Measurements from ENCODE around the gene TACR3. TPM values are rescaled to one million over a fixed set of nuclear protein-coding genes. Genes with fewer than 3 reads are reported as not detected.

TACR3 gene
- total RNA-seq, 2 experiments from 2014 or later, result not detected

- Histone ChIP-seq H3K4me1 (ENCODE audit: insufficient read depth, low read length, poor library complexity, severe bottlenecking) (no peaks in the 10 kb centered on the region), H2AFZ (ENCODE audit: low read length) (no peak overlapping the region), H3K79me2 (ENCODE audit: insufficient read depth, low read depth, low read length) (no peaks in the 10 kb centered on the region), H3K4me3 (ENCODE audit: low read depth, low read length, poor library complexity, severe bottlenecking) (no peak overlapping the region), H3K9me2 (ENCODE audit: insufficient read depth, low read length) (no peaks in the 10 kb centered on the region), H3K4me2 (ENCODE audit: low read length) (no peak overlapping the region), H3K27ac (ENCODE audit: low read depth, low read length, poor library complexity, severe bottlenecking) (no peak overlapping the region), H3K36me3 (ENCODE audit: insufficient read depth, low read length) (no peaks in the 10 kb centered on the region), H4K20me1 (ENCODE audit: insufficient read depth, low read length) (no peaks in the 10 kb centered on the region), H3K9me3 (ENCODE audit: low read length) (no peaks in the 10 kb centered on the region)
- no TSS peak for BruUV-seq (replicated peaks)
- ChIA-PET POLR2A (interaction anchor here (0.6 to 2.2 kb wide), 2 partner anchors 9 to 1638 kb away, joined by 3 to 8 read pairs; no protein-coding TSS in a partner anchor), CTCF (ENCODE audit: unreplicated experiment) (no interaction called here)
- TF ChIP-seq CTCF (conservative IDR thresholded peaks at IDR 0.05; ENCODE audit: low read length) (no peak), EZH2phosphoT487 (IDR thresholded peaks at IDR 0.05; ENCODE audit: borderline replicate concordance, low read depth, low read length) (no peak)
- intact Hi-C loops (cut with micrococcal nuclease; ENCODE audit: unreplicated experiment), result no loop called here
- no peak for DNase-seq (ENCODE audit: low spot score)
Measured at GRCh38 chr4:103634236-103634635, 85.5 kb downstream of the TACR3 start.

- CTCF ChIA-PET (ENCODE audit: unreplicated experiment), result no interaction called here
- TF ChIP-seq EZH2phosphoT487 (IDR thresholded peaks at IDR 0.05; ENCODE audit: borderline replicate concordance, low read depth, low read length), result no peak
- no peak for TF ChIP-seq CTCF (conservative IDR thresholded peaks at IDR 0.05; ENCODE audit: low read length)
Measured at GRCh38 chr4:103626296-103626695, 93.5 kb downstream of the TACR3 start.

DNA sequence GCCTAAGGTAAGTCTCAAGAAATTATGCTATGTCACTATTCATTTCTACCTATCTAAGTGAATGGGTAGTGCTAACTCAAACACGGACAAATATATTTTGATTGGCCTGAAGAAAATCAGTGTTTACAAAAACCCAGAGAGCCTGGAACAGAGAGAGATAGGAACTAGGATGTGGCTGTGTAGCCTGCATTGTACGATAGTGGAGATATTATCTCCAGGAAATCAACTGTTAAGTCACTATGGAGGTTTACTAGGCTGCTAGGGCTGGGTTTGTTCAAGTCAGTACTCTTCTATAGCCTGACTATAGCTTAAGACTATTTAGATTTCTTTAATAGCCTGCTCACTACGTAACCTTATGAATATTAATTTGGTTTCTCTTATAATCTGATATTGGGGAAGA is 127.9 kb downstream of the TACR3 start:
- POLR2A ChIA-PET, result no interaction called here
- no peak for DNase-seq (ENCODE audit: low spot score)
- no TSS peak for BruUV-seq (replicated peaks)
- H4K20me1 ChIP-seq (ENCODE audit: insufficient read depth, low read length), result no peaks in the 10 kb centered on the region
- H2AFZ ChIP-seq (ENCODE audit: low read length), result no peak overlapping the region
- H3K9me3 ChIP-seq (ENCODE audit: low read length), result no peaks in the 10 kb centered on the region
- no peaks in the 10 kb centered on the region for H3K4me1 ChIP-seq (ENCODE audit: insufficient read depth, low read length, poor library complexity, severe bottlenecking)
- H3K79me2 ChIP-seq (ENCODE audit: insufficient read depth, low read depth, low read length), result no peaks in the 10 kb centered on the region
- no peak for TF ChIP-seq EZH2phosphoT487 (IDR thresholded peaks at IDR 0.05; ENCODE audit: borderline replicate concordance, low read depth, low read length)
- no peak for TF ChIP-seq CTCF (conservative IDR thresholded peaks at IDR 0.05; ENCODE audit: low read length)
- no peak overlapping the region for H3K4me3 ChIP-seq (ENCODE audit: low read depth, low read length, poor library complexity, severe bottlenecking)
- H3K4me2 ChIP-seq (ENCODE audit: low read length), result no peak overlapping the region
- no peak overlapping the region for H3K27ac ChIP-seq (ENCODE audit: low read depth, low read length, poor library complexity, severe bottlenecking)
- H3K36me3 ChIP-seq (ENCODE audit: insufficient read depth, low read length), result no peaks in the 10 kb centered on the region
- CTCF ChIA-PET (ENCODE audit: unreplicated experiment), result no interaction called here
- intact Hi-C loops (cut with micrococcal nuclease; ENCODE audit: unreplicated experiment), result no loop called here
- no peaks in the 10 kb centered on the region for H3K9me2 ChIP-seq (ENCODE audit: insufficient read depth, low read length)

More at GRCh38 chr4:103626296-103626695, 93.5 kb downstream of the TACR3 start:
- Histone ChIP-seq H3K4me1 (ENCODE audit: insufficient read depth, low read length, poor library complexity, severe bottlenecking) (no peaks in the 10 kb centered on the region), H3K9me3 (ENCODE audit: low read length) (no peaks in the 10 kb centered on the region), H4K20me1 (ENCODE audit: insufficient read depth, low read length) (no peaks in the 10 kb centered on the region), H3K4me2 (ENCODE audit: low read length) (no peak overlapping the region), H3K79me2 (ENCODE audit: insufficient read depth, low read depth, low read length) (no peaks in the 10 kb centered on the region), H3K27ac (ENCODE audit: low read depth, low read length, poor library complexity, severe bottlenecking) (no peak overlapping the region), H3K9me2 (ENCODE audit: insufficient read depth, low read length) (no peaks in the 10 kb centered on the region), H2AFZ (ENCODE audit: low read length) (no peak overlapping the region), H3K36me3 (ENCODE audit: insufficient read depth, low read length) (no peaks in the 10 kb centered on the region), H3K4me3 (ENCODE audit: low read depth, low read length, poor library complexity, severe bottlenecking) (no peak overlapping the region)
- intact Hi-C loops (cut with micrococcal nuclease; ENCODE audit: unreplicated experiment), result no loop called here
- no TSS peak for BruUV-seq (replicated peaks)
- DNase-seq (ENCODE audit: low spot score), result no peak
- POLR2A ChIA-PET, result no interaction called here
